ENCODE data around the gene EPG5. TPM values are rescaled to one million over a fixed set of nuclear protein-coding genes. Genes with fewer than 3 reads are reported as not detected.

EPG5 gene
- total and polyA plus RNA-seq, 9 of the 15 experiments (the other 6 are each of a cell fraction or from before 2014, with no cell fraction given) = 1.3 to 10.7 (median 5.2) TPM

- 0 out of 2 replicates have a peak, but pooled peaks have one; percentile 32 for TF ChIP-seq ARID3A (IDR thresholded peaks at IDR 0.05; ENCODE audit: borderline replicate concordance, low read depth, low read length)
- TF ChIP-seq RNF2 (IDR thresholded peaks at IDR 0.05) = no peak
- TF ChIP-seq SRSF1 (IDR thresholded peaks at IDR 0.05; ENCODE audit: low read depth, low read length) = no peak
- no peak for TF ChIP-seq CCAR2 (IDR thresholded peaks at IDR 0.05; ENCODE audit: low read depth, low read length)
- no peak for TF ChIP-seq ZNF589 (CRISPR knock-in tag; IDR thresholded peaks at IDR 0.05; ENCODE audit: low read depth)
- no peak for TF ChIP-seq ZNF121 (CRISPR knock-in tag; conservative IDR thresholded peaks at IDR 0.05)
- TF ChIP-seq TFAP4 (CRISPR knock-in tag; IDR thresholded peaks at IDR 0.05; ENCODE audit: borderline replicate concordance) = no peak
- TF ChIP-seq NFYB (IDR thresholded peaks at IDR 0.05; ENCODE audit: extremely low read depth, insufficient read length) = no peak
- no peak for TF ChIP-seq AFF4 (CRISPR knock-in tag; IDR thresholded peaks at IDR 0.05)
- TF ChIP-seq ATF4 (CRISPR knock-in tag; IDR thresholded peaks at IDR 0.05) = no peak
- no peak for TF ChIP-seq MCM2 (IDR thresholded peaks at IDR 0.05; ENCODE audit: low read depth)
- TF ChIP-seq DMBX1 (CRISPR knock-in tag; IDR thresholded peaks at IDR 0.05; ENCODE audit: borderline replicate concordance) = no peak
- no peak for TF ChIP-seq MAX (CRISPR knock-in tag; IDR thresholded peaks at IDR 0.05)
- TF ChIP-seq TRIM24 (IDR thresholded peaks at IDR 0.05) = no peak
- TF ChIP-seq SMARCA5 (IDR thresholded peaks at IDR 0.05) = no peak
- peak in 1 of 2 experiments; percentile 25; a peak in 1 of 4 replicates for TF ChIP-seq RCOR1 (IDR thresholded peaks at IDR 0.05; ENCODE audit: borderline replicate concordance in 1 of 2, low read depth in 2 of 2, low read length in 2 of 2)
- TF ChIP-seq KHSRP (IDR thresholded peaks at IDR 0.05) = no peak
These were observed 7.0 kb upstream of the EPG5 start (continued) for GRCh38 chr18:45974088-45974536.
